ENCODE data around the gene ECM1.

The ECM1 gene

GRCh38 chr1:150537732-150538684 is 30.1 kb downstream of the ECM1 start:
- peaks cover 3% of the 10 kb centered on the region for H3K27me3 Mint-ChIP-seq (ENCODE audit: low read depth)
- peak overlapping the region; percentile 16 to 41 (median 36) for H3K27ac Mint-ChIP-seq
- no peaks in the 10 kb centered on the region for H3K9me3 Mint-ChIP-seq
- H3K4me1 Mint-ChIP-seq = peaks cover 17% of the 10 kb centered on the region
- no peak overlapping the region for H3K4me3 Mint-ChIP-seq
- no peaks in the 10 kb centered on the region for H3K36me3 Mint-ChIP-seq (ENCODE audit: low read depth)
- no peak for TF ChIP-seq CTCF (IDR thresholded peaks at IDR 0.05; ENCODE audit: unreplicated experiment in 3 of 3)

- no peak overlapping the region for H3K4me3 Mint-ChIP-seq
- H3K9me3 Mint-ChIP-seq = no peaks in the 10 kb centered on the region
- H3K36me3 Mint-ChIP-seq (ENCODE audit: low read depth) = no peaks in the 10 kb centered on the region
- no peak overlapping the region for H3K27ac Mint-ChIP-seq
- no peak for TF ChIP-seq CTCF (IDR thresholded peaks at IDR 0.05; ENCODE audit: unreplicated experiment in 3 of 3)
- no peaks in the 10 kb centered on the region for H3K4me1 Mint-ChIP-seq
- peaks cover 11% of the 10 kb centered on the region for H3K27me3 Mint-ChIP-seq (ENCODE audit: low read depth)
Measured at GRCh38 chr1:150543500-150544143, 35.7 kb downstream of the ECM1 start.

- Mint-ChIP-seq H3K4me1 (no peaks in the 10 kb centered on the region), H3K27me3 (ENCODE audit: low read depth) (peaks cover 11% of the 10 kb centered on the region)
- no peak for TF ChIP-seq CTCF (IDR thresholded peaks at IDR 0.05; ENCODE audit: unreplicated experiment in 3 of 3)
Measured at GRCh38 chr1:150544204-150544603, 36.3 kb downstream of the ECM1 start.

GRCh38 chr1:150545486-150546032 is 37.6 kb downstream of the ECM1 start:
- Mint-ChIP-seq H3K27me3 (ENCODE audit: low read depth) (peaks cover 11% of the 10 kb centered on the region), H3K27ac (peak overlapping the region in 1 of 3 experiments; percentile 5), H3K9me3 (no peaks in the 10 kb centered on the region), H3K36me3 (ENCODE audit: low read depth) (no peaks in the 10 kb centered on the region), H3K4me1 (peaks cover 5% of the 10 kb centered on the region), H3K4me3 (no peak overlapping the region)
- TF ChIP-seq CTCF (IDR thresholded peaks at IDR 0.05; ENCODE audit: unreplicated experiment in 3 of 3) = no peak

More at GRCh38 chr1:150544204-150544603, 36.3 kb downstream of the ECM1 start:
- Mint-ChIP-seq H3K9me3 (no peaks in the 10 kb centered on the region), H3K4me3 (no peak overlapping the region), H3K27ac (no peak overlapping the region), H3K36me3 (ENCODE audit: low read depth) (no peaks in the 10 kb centered on the region)

- Mint-ChIP-seq H3K4me1 (peaks cover 11% of the 10 kb centered on the region), H3K36me3 (ENCODE audit: low read depth) (no peaks in the 10 kb centered on the region), H3K27me3 (ENCODE audit: low read depth) (peaks cover 11% of the 10 kb centered on the region), H3K27ac (no peak overlapping the region), H3K4me3 (peak overlapping the region in 2 of 3 experiments; percentile 13 to 51), H3K9me3 (no peaks in the 10 kb centered on the region)
- TF ChIP-seq CTCF (IDR thresholded peaks at IDR 0.05; ENCODE audit: unreplicated experiment in 3 of 3) = no peak
Measured at GRCh38 chr1:150546294-150546937, 38.5 kb downstream of the ECM1 start.
